ENCODE measurements around the gene WASL.
A peak's percentile ranks its signal among the peaks of the same experiment; 100 is the strongest.
"Not testable (repeated sequence)": the region's sequence is repeated elsewhere in the genome, so short reads cannot be mapped to it uniquely, and the experiment has no call there.

Gene WASL

DNA sequence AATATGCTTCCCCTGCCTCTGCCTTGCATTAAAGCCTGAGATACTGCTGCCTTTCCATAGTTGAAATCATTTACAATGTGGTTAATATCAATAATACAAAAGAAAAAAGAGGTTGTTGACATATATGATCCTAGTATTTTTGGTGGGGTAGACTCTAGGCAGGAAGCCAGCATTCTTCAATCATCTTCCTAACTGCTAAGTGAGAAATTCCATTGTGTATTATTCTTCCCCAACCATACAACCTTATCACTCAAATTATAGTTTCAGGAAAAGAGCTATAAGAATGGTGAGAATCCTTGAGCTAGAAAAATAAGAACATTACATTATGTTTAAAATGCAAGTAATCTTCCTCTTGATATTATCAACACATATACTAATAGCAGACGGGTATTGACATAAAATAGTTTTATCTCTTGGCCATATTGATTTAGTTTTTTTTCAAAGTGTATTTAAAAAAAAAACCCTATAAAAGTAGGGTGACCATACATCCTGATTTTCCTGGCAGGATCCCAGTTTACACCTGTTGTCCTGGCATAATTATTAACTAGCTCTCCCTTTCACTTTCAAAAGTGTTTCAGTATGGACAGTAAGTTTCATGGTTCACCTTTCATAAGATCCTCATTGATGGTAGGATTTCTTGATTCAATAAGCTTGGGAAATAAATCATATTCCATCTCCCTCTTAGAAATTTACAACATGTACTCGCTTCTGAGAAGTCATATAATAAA, 33.4 kb upstream of the WASL start:
- peak; percentile 3 to 50 for DNase-seq (ENCODE audit: low read depth in 2 of 2)
- no peak overlapping the region for H3K4me3 ChIP-seq (replicated peaks in 1 of 2; ENCODE audit: low read depth in 2 of 2, low read length in 2 of 2)
- TF ChIP-seq, protein P1, sequence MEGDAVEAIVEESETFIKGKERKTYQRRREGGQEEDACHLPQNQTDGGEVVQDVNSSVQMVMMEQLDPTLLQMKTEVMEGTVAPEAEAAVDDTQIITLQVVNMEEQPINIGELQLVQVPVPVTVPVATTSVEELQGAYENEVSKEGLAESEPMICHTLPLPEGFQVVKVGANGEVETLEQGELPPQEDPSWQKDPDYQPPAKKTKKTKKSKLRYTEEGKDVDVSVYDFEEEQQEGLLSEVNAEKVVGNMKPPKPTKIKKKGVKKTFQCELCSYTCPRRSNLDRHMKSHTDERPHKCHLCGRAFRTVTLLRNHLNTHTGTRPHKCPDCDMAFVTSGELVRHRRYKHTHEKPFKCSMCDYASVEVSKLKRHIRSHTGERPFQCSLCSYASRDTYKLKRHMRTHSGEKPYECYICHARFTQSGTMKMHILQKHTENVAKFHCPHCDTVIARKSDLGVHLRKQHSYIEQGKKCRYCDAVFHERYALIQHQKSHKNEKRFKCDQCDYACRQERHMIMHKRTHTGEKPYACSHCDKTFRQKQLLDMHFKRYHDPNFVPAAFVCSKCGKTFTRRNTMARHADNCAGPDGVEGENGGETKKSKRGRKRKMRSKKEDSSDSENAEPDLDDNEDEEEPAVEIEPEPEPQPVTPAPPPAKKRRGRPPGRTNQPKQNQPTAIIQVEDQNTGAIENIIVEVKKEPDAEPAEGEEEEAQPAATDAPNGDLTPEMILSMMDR (IDR thresholded peaks at IDR 0.05; ENCODE audit: low read depth, low read length) = no peak

DNA sequence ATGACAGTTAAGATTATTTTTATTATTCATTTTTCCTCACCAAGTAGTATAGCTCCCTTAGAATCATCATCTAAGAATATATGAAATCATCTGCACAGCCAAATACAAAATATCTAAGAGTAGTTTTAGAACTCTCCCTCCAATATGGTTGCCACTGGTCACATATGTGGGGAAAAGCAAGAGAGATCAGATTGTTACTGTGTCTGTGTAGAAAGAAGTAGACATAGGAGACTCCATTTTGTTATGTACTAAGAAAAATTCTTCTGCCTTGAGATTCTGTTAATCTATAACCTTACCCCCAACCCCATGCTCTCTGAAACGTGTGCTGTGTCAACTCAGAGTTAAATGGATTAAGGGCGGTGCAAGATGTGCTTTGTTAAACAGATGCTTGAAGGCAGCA, 31.7 kb upstream of the WASL start:
- not testable (repeated sequence) for H3K4me3 ChIP-seq (replicated peaks in 1 of 2; ENCODE audit: low read depth in 2 of 2, low read length in 2 of 2); DNase-seq (ENCODE audit: low read depth in 2 of 2)

DNA sequence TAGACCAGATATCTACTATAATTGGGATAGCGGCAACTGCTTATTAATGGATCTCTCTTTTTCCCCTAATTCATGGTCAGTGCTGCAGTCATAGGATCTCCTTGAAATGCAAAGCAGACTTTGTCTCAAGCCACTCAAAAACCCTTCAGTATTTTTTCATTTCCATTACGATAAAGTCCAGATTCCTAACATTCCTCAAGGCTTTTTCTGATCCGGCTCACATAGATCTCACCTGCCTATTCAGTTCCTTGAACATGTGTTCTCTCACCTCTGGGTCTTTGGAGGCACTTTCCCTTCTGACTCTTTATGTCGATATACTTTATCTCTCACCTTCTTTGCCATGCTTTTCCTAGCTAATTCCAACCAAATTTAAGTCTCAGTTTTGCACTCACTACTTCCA, 25.7 kb upstream of the WASL start:
- DNase-seq (ENCODE audit: low read depth in 2 of 2) = no peak
- TF ChIP-seq, protein P1 (IDR thresholded peaks at IDR 0.05; ENCODE audit: low read depth, low read length) = no peak

DNA sequence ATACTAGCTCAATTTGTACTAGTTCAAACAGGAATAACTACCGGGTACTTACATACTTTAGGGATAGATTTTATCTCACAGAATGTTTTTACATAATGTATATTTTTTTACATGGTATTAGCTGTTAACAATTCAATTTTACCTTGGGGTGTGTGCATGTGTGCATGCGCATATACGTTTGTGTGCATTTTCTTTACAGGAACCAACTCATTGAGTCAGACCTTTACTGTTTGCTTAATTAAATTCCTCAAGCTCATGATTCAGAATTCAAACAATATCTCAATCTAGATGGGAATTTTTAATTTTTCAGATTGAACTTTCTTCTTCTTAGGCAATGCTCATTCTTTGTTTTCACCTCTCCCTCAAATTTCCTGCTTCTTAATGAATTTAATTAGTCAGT, 24.7 kb upstream of the WASL start:
- no peak overlapping the region for H3K4me3 ChIP-seq (replicated peaks in 1 of 2; ENCODE audit: low read depth in 2 of 2, low read length in 2 of 2)
- TF ChIP-seq, protein P1 (IDR thresholded peaks at IDR 0.05; ENCODE audit: low read depth, low read length) = no peak
- peak in 1 of 2 donors; percentile 16 for DNase-seq (ENCODE audit: low read depth in 2 of 2)

More for the DNA sequence above, 25.7 kb upstream of the WASL start:
- H3K4me3 ChIP-seq (replicated peaks in 1 of 2; ENCODE audit: low read depth in 2 of 2, low read length in 2 of 2) = no peak overlapping the region

DNA sequence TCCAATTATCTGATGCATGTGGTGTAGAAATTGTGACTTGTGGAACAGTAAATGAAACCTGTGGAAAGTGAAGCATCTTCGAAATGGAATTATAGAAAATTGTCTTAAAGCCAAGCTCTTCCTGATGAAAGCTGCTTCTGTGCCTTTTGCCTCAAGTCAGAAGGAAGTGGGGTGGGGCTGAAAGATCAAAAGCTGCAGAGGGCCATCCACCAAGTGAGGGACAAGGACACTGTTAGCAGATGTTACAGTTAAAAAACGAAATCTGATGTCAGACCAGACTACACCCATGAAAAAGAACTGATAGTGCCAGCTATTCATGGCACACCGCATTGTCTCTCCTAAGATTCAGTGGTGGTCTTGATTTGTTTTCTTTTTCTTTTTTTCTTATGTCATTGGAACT, 23.8 kb upstream of the WASL start:
- no peak overlapping the region for H3K4me3 ChIP-seq (replicated peaks in 1 of 2; ENCODE audit: low read depth in 2 of 2, low read length in 2 of 2)
- TF ChIP-seq, protein P1 (IDR thresholded peaks at IDR 0.05; ENCODE audit: low read depth, low read length) = no peak
- DNase-seq (ENCODE audit: low read depth in 2 of 2) = no peak

DNA sequence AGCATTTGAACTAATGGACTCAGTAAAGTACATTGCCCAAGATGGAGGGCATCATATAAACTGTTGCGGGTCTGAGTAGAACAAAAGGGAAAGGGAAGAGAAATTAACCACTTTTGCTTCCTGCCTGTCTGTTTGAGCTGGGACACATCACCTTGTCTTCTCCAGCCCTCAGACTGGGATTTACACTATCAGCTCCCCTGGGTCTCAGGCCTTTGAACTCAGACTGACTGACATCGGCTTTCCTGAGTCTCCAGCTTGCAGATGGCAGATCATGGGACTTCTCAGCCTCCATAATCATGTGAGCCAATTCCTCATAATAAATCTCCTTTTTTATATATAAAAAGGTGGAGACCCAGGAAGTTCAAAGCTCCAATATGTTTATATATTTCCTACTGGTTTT, 23.0 kb upstream of the WASL start:
- DNase-seq (ENCODE audit: low read depth in 2 of 2) = no peak
- TF ChIP-seq, protein P1 (IDR thresholded peaks at IDR 0.05; ENCODE audit: low read depth, low read length) = no peak
- H3K4me3 ChIP-seq (replicated peaks in 1 of 2; ENCODE audit: low read depth in 2 of 2, low read length in 2 of 2) = no peak overlapping the region

DNA sequence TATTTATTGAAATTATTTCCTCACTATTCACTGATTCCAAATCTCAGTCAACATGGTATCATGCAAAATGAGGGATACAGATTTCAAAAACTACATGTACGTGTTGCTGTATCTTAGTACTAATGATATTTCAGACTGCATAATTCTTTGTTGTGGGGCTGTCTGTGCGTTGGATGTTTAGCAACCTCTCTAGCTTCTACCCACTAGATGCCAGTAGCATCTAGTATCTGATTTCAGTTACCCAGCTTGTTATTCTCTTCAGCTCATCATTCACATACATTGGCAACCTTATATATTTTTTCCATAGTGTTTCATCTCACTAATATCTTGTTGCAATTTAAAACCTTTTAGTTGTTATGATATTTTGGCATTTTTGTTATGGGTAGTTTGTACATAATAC, 22.5 kb upstream of the WASL start:
- TF ChIP-seq, protein P1 (IDR thresholded peaks at IDR 0.05; ENCODE audit: low read depth, low read length) = no peak
- DNase-seq (ENCODE audit: low read depth in 2 of 2) = no peak
- no peak overlapping the region for H3K4me3 ChIP-seq (replicated peaks in 1 of 2; ENCODE audit: low read depth in 2 of 2, low read length in 2 of 2)

All from cardiac fibroblast (primary cell).